HS-5 (cell line): ENCODE data around the gene FLRT2.

Experiments used
- DNase-seq: peaks from one replicate; pipeline ENCODE4 v3.0.0-alpha.2; 2012; ENCODE audit warnings: low read depth

FLRT2 gene

DNA sequence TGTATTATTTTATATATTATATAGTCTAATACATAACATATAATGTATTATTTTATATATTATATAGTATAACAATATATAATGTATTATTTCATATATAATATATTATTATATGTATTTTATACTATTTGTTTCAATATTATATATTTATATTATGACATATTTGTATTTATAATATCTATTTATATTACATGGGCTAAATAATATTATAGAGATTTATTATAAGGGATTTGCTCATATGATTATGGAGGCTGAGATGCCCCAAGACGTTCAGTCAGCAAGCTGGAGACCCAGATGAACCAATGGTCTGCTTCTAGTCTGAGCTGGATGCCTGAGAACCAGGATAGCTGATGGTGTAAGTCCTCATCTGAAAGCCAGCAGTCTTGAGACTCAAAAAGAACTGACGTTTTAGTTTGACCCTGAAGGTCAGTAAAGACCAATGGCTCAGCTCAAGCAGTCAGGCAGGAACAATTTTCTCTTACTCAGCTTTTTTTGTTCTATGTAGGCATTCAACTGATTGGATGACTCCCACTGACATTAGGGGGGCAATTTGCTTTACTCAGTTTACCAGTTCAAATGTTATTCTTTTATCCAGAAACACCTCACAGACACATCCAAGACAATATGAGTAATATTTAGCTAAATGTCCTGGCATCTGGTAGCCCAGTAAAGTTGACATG, 130.4 kb downstream of the FLRT2 start:
- DNase-seq = no peak

DNA sequence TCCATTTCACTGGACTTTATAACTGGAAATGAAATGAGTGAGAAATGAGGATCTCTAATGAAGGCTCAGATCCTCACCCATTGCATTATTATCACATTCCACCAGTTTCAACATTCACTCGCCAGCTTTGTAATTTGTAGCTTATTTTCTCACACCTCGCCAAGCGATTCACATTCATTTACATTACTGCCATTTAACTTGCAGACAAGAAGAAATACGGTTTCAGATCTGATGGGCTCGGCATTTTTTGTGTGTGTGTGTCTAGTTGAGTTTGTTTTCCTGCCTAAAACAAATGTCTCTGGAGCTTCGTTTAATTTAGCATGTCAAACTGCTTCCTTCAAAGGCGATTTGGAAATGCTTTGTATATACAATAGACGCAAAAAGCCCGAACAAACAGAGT, 132.2 kb downstream of the FLRT2 start:
- no peak for DNase-seq

DNA sequence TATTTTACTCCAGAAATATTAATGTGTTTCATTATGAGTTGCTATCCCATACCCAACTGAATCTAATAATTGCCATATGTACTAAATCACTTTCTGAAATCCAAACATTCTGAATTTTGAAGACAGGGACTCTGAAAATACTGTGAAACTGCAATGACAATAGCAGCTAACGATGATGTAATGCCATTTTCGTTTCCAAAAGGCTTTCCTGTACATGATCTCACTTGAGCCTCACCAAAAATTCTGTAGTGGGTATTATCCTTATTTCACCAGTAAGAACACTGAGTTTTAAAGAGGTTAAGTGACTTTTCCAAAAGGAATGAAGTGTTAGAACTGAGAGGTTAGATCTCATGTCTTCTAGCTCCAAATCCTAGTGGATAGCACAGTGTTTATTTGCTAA, 133.3 kb downstream of the FLRT2 start:
- DNase-seq = no peak

DNA sequence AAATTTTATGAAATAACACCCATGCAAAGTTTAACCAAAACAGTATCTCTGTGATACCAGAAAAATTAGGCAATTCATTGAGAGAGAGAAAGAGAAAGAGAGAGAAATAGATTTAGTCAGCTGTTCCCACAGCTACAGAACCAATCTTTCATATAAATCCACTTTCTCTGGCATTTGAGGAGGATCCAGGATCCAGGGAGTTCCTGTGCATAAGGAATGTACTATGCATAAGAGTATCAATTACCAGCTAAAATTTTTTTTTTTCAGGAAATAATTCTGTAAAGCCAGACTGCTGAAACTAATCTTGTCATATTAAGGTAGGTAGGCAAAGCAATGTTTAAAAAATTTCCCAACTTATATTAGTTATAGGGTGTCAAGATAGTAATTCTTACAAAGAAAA, 133.7 kb downstream of the FLRT2 start:
- DNase-seq = no peak

DNA sequence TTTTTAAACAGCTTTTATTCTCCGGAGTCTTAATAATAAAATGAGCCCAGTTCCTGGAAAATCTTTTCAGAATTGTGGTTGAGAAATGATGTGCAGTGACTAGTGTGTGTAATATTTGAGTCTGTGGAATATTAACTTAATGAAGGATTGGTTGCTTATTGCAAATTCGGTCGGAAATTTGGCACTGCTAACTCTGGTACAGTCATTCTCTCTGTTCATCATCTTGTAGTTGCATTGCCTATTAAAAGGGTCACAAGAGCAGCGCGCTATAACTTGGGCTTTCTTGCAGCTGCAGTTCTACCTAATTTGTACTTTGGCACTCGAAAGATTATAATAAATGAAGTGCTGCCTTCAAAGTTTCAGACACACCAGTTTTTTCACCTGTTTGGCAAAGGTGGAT, 146.0 kb downstream of the FLRT2 start:
- DNase-seq = no peak

DNA sequence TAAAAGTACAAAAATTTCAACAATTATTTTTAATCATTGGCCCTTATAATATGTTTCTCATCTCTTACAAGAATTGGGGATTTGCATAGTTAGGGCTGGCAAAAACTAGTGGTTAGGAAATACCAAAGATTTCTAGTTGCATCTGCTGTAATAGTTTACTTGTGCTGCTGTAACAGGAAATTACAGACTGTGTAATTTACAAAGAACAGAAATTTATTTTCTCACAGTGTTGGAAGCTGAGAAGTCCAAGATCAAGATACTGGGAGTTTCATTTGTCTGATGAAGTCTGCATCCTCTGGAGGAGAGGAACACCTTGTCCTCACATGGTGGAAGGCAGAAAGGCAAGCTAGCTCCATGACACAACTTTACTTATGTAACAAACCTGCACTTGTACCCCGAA, 157.0 kb downstream of the FLRT2 start:
- no peak for DNase-seq

DNA sequence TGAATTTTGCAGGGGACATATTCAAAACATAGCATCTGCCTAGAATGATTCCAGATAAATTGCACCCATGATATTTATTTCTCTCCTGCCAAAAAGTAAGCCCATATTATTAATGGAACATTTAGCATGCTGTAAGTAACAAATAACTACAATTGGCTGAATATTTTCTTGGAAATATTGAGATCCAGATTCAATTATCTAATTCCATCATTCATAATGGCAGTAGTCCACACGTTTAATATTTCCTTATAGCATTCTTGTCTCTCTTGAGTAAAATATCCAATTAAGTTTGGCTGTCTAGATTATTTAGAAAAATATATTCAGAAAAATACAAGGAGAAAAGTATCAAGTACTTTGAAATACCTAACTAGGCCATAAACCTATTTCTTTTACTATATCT, 157.5 kb downstream of the FLRT2 start:
- DNase-seq = no peak

DNA sequence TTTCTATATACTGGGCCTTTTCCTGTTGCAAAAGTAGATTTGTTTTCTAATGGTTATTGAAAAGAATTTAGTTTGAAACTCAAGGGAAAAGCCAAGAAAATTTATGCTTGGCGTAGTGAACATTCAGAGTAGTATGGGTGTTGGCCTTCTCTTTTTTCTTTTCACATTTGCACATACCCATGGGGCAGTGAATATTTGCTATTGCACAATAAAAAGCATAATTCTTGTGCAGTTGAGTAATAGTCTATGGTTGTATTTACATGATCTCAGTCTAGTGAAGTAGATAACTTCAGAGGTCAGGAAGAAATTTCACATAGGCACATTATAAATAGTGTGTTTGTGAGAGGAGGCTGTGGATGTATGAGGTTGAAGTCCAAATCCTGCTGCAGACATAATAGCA, 158.1 kb downstream of the FLRT2 start:
- no peak for DNase-seq

DNA sequence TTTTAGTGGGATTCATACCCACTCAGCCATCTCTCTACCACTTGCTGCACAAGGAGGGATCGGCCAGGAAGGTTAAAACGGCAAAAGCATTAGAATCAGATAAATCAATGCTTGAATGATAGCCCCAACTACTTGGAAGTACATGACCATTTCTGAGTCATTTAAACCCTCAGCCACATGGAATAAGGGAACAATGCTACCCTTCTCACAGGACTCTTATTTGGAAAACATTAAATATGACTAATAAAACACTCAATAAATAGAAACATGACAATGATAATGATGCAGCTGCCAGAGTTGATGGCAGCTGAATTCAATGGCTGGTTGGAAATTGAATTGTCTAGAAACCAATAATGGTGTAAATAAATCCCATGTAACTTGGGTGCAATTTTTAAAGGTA, 165.4 kb downstream of the FLRT2 start:
- DNase-seq = no peak

DNA sequence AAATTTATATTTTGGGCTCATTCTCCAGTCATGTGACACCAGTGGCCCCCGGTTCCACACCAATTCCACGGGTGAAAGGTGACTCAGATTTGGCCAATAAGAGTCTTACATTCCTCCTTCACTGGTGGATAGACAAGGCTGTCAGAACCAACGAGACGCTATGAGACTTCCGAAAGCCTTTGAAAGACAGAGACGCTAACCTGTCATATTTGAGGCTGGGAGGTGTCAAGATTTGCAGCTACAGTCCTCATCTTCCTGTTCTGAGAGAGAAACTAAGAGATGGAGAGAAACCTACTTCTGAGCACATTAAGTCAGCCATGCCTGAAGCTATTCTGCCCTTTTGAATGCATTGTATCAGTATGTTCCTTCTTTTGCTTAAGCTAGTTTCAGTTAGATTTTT, 171.2 kb downstream of the FLRT2 start:
- DNase-seq = no peak

DNA sequence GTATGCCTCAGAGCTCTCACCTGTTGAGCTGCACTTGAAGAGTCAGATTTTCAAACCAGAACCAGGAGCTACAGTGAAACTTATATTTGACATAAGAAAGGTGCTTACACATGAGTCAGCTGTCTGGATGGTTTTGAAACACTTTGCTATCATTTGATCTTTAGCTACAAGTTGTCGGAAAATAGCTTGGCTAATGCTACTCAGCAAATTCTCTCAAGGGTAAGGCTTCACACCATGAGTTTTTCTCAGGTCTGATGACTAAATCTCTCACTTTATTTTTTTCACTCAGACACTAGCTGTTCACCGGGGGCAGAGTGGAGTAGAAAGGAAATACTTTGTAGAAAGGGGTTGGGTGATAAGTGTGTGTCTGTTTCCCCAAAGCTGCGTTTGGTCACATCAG, 171.8 kb downstream of the FLRT2 start:
- no peak for DNase-seq

DNA sequence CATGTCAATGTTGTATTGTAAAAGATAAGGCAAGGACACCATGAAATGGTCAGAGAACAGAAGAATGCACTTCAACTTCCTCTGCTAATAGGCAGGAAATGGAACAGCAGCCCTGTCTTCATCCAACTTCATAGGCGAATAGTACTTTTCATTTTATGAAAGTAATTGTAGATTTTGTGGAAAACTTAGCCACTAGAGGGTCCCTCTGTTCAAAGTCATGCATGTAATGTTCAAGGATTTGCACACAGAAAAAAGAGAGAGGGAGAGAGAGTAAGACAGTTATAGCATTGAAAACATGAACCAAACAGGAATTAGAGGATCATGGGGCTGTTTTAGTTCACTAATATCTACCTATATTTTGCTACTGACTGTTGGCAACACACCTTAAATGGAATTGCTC, 172.2 kb downstream of the FLRT2 start:
- no peak for DNase-seq

DNA sequence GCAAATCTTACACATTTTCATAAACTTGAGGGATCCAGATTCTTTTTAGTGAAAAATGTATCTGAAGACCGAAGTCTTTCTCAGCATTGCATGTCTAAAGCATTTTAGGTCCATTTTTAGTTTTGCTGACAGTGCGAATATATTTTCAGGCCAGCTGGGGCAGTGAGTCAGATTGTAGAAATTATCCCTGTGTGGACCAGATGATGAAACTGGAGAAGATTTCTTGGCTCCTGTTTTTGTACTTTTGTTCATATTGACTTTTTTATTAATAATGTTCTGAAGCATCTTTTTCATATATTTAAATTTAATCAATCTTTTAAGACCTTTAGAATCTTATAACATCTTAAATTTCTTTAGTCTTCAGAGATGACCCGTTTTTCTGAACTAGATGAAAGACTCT, 173.1 kb downstream of the FLRT2 start:
- DNase-seq = peak; percentile 11
